Measurements from ENCODE around the gene MEGF11.

The MEGF11 gene

GRCh38 chr15:66085128-66085527, 168.4 kb downstream of the MEGF11 start:
- Histone ChIP-seq H3K4me3 (ENCODE audit: extremely low read depth, insufficient read depth, low read length, poor library complexity, severe bottlenecking) (no peak overlapping the region), H3K27ac (ENCODE audit: low read depth, low read length, severe bottlenecking) (no peak overlapping the region), H3K4me1 (ENCODE audit: control insufficient read depth, insufficient read depth, low read length, poor library complexity, severe bottlenecking) (no peaks in the 10 kb centered on the region), H3K9me3 (ENCODE audit: control insufficient read depth, low read length) (no peaks in the 10 kb centered on the region), H3K36me3 (ENCODE audit: control insufficient read depth, insufficient read depth, low read length) (no peaks in the 10 kb centered on the region)
- 76 to 79% methylated on average over 4 of the region's 6 CpGs for WGBS, 2 experiments (ENCODE audit: insufficient coverage in 2 of 2)

- H3K27ac ChIP-seq (ENCODE audit: low read depth, low read length, severe bottlenecking), result no peak overlapping the region
- H3K9me3 ChIP-seq (ENCODE audit: control insufficient read depth, low read length), result no peaks in the 10 kb centered on the region
- no peak overlapping the region for H3K4me3 ChIP-seq (ENCODE audit: extremely low read depth, insufficient read depth, low read length, poor library complexity, severe bottlenecking)
- 90 to 94% methylated on average over 8 to 10 of the region's 10 CpGs for WGBS, 2 experiments (ENCODE audit: insufficient coverage in 2 of 2)
- no peaks in the 10 kb centered on the region for H3K36me3 ChIP-seq (ENCODE audit: control insufficient read depth, insufficient read depth, low read length)
- H3K4me1 ChIP-seq (ENCODE audit: control insufficient read depth, insufficient read depth, low read length, poor library complexity, severe bottlenecking), result no peaks in the 10 kb centered on the region
Observed at GRCh38 chr15:66084704-66085103, 168.8 kb downstream of the MEGF11 start.

DNA sequence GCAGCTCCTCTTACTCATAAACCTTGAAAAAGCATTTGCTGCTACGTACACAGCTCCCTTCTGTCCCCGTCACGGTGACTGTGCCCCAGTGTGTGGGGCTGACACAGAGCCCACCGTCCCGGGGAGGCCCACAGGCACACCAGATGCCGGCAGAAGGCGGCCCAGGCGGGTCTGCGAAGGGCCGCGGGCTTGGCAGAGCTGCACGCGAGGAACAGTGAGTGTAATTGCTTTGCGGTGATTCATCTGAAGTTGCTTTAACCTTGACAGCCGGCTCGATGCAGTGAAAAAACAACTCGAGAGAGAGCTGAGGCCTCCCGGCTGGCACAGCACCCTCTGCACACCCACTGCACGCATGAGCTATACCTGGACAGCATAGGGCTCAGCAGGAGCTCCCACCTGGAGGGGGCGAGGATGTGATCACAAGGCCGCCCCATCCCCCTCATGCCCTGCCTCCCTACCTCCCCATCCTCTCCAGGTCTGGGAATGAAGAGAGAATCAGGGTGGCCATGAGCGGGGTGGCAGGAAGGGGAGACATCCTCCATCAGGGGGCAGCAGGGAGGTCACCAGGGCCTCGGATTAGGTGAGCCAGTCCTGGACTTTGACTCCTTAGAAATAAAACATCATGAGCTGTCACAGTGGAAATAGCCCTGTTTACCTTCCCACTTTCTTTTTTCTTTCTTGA, 172.7 kb downstream of the MEGF11 start:
- no peak overlapping the region for H3K4me3 ChIP-seq (ENCODE audit: extremely low read depth, insufficient read depth, low read length, poor library complexity, severe bottlenecking)
- H3K9me3 ChIP-seq (ENCODE audit: control insufficient read depth, low read length), result no peaks in the 10 kb centered on the region
- H3K27ac ChIP-seq (ENCODE audit: low read depth, low read length, severe bottlenecking), result no peak overlapping the region
- H3K4me1 ChIP-seq (ENCODE audit: control insufficient read depth, insufficient read depth, low read length, poor library complexity, severe bottlenecking), result no peaks in the 10 kb centered on the region
- WGBS, 2 experiments (ENCODE audit: insufficient coverage in 2 of 2), result 76 to 81% methylated on average over 15 to 20 of the region's 23 CpGs
- no peaks in the 10 kb centered on the region for H3K36me3 ChIP-seq (ENCODE audit: control insufficient read depth, insufficient read depth, low read length)

DNA sequence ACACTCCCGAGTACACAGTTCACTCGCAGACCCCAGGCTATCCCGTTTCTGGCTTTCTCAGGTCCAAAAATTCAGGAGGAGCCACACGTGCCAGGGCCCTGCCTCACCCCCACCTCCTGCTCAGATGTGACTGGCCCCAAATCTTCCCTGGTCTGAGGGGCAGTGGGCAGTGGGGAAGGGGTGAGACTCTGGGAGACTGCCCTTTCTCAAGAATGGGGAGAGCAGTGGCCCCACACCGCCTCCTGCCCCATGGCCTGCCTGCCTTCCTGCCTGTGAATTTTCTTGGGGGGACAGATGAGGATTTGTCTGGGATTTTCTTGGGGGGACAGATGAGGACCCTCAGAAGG, 174.6 kb downstream of the MEGF11 start:
- Histone ChIP-seq H3K9me3 (ENCODE audit: control insufficient read depth, low read length) (no peaks in the 10 kb centered on the region), H3K4me3 (ENCODE audit: extremely low read depth, insufficient read depth, low read length, poor library complexity, severe bottlenecking) (no peak overlapping the region), H3K27ac (ENCODE audit: low read depth, low read length, severe bottlenecking) (no peak overlapping the region), H3K36me3 (ENCODE audit: control insufficient read depth, insufficient read depth, low read length) (no peaks in the 10 kb centered on the region), H3K4me1 (ENCODE audit: control insufficient read depth, insufficient read depth, low read length, poor library complexity, severe bottlenecking) (no peaks in the 10 kb centered on the region)
- 66 to 74% methylated on average over 3 of the region's 5 CpGs for WGBS, 2 experiments (ENCODE audit: insufficient coverage in 2 of 2)

DNA sequence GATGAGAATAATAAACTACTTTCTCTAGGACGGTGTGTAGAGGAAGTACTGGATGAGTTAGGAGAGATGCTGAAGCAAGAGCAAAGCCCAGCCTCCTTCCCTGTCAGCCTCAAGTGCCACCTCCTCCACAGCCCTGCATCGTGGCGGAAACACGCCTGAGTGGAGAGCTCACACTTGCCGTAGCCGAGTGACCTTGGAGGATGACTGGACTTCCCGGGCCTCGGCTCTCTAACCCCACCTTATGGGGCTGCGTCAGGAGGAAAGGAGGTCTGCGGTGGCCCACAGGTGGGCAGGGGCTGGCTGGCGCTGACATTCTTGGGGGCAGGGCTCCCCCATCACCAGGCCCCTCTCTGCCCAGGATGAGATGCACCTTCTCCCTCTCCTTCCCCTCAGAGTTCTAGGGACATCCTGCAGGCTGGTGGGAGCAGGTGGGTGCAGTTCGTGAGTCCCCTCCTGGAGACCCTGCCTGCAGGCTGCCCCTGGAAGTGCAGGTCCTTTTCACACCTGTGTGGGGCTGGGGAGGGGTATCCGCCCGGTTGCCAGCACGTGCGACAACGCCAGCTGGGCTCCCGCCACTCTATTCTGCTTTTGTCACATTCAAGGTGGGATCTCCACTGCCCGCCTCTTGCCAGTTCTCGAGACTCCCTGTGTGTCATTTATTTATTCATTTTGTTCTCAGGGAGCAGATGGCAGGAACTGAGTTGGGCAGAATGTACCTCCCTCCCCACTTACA, 175.2 kb downstream of the MEGF11 start:
- Histone ChIP-seq H3K36me3 (ENCODE audit: control insufficient read depth, insufficient read depth, low read length) (no peaks in the 10 kb centered on the region), H3K9me3 (ENCODE audit: control insufficient read depth, low read length) (no peaks in the 10 kb centered on the region), H3K4me1 (ENCODE audit: control insufficient read depth, insufficient read depth, low read length, poor library complexity, severe bottlenecking) (peaks cover 2% of the 10 kb centered on the region), H3K27ac (ENCODE audit: low read depth, low read length, severe bottlenecking) (no peak overlapping the region), H3K4me3 (ENCODE audit: extremely low read depth, insufficient read depth, low read length, poor library complexity, severe bottlenecking) (no peak overlapping the region)
- 79 to 91% methylated on average over 15 to 16 of the region's 20 CpGs for WGBS, 2 experiments (ENCODE audit: insufficient coverage in 2 of 2)

DNA sequence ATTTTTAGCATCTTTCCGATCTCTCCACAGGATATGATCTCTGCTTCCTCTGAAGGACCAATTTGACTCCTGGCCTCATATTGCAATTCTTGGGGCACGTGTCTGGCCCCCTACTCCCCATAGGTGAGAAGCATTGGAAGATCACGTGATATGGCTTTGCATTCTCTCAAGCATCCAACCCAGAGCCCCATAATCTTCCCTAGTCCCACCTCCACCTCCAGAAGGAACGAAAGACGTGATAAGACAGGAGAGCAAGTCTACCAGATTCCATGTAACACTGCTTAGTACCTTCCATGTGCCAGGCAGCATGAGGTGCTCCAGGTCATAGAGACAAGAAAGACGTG, 176.3 kb downstream of the MEGF11 start:
- Histone ChIP-seq H3K4me1 (ENCODE audit: control insufficient read depth, insufficient read depth, low read length, poor library complexity, severe bottlenecking) (peaks cover 13% of the 10 kb centered on the region), H3K4me3 (ENCODE audit: extremely low read depth, insufficient read depth, low read length, poor library complexity, severe bottlenecking) (no peak overlapping the region), H3K27ac (ENCODE audit: low read depth, low read length, severe bottlenecking) (no peak overlapping the region), H3K36me3 (ENCODE audit: control insufficient read depth, insufficient read depth, low read length) (no peaks in the 10 kb centered on the region), H3K9me3 (ENCODE audit: control insufficient read depth, low read length) (no peaks in the 10 kb centered on the region)
- WGBS, 2 experiments (ENCODE audit: insufficient coverage in 2 of 2), result 77 to 100% methylated on average over 3 to 5 of the region's 6 CpGs

- H3K4me1 ChIP-seq (ENCODE audit: control insufficient read depth, insufficient read depth, low read length, poor library complexity, severe bottlenecking), result peaks cover 16% of the 10 kb centered on the region
- WGBS, 2 experiments (ENCODE audit: insufficient coverage in 2 of 2), result 89 to 90% methylated on average over 4 of the region's 4 CpGs
- H3K27ac ChIP-seq (ENCODE audit: low read depth, low read length, severe bottlenecking), result no peak overlapping the region
- no peaks in the 10 kb centered on the region for H3K9me3 ChIP-seq (ENCODE audit: control insufficient read depth, low read length)
- H3K4me3 ChIP-seq (ENCODE audit: extremely low read depth, insufficient read depth, low read length, poor library complexity, severe bottlenecking), result no peak overlapping the region
- no peaks in the 10 kb centered on the region for H3K36me3 ChIP-seq (ENCODE audit: control insufficient read depth, insufficient read depth, low read length)
Observed at GRCh38 chr15:66076591-66077319, 176.8 kb downstream of the MEGF11 start.

GRCh38 chr15:66075947-66076346, 177.6 kb downstream of the MEGF11 start:
- Histone ChIP-seq H3K4me1 (ENCODE audit: control insufficient read depth, insufficient read depth, low read length, poor library complexity, severe bottlenecking) (peaks cover 19% of the 10 kb centered on the region), H3K4me3 (ENCODE audit: extremely low read depth, insufficient read depth, low read length, poor library complexity, severe bottlenecking) (no peak overlapping the region), H3K36me3 (ENCODE audit: control insufficient read depth, insufficient read depth, low read length) (no peaks in the 10 kb centered on the region), H3K9me3 (ENCODE audit: control insufficient read depth, low read length) (no peaks in the 10 kb centered on the region), H3K27ac (ENCODE audit: low read depth, low read length, severe bottlenecking) (no peak overlapping the region)
- WGBS, 2 experiments (ENCODE audit: insufficient coverage in 2 of 2), result 100% methylated on average over 1 of the region's 1 CpG

DNA sequence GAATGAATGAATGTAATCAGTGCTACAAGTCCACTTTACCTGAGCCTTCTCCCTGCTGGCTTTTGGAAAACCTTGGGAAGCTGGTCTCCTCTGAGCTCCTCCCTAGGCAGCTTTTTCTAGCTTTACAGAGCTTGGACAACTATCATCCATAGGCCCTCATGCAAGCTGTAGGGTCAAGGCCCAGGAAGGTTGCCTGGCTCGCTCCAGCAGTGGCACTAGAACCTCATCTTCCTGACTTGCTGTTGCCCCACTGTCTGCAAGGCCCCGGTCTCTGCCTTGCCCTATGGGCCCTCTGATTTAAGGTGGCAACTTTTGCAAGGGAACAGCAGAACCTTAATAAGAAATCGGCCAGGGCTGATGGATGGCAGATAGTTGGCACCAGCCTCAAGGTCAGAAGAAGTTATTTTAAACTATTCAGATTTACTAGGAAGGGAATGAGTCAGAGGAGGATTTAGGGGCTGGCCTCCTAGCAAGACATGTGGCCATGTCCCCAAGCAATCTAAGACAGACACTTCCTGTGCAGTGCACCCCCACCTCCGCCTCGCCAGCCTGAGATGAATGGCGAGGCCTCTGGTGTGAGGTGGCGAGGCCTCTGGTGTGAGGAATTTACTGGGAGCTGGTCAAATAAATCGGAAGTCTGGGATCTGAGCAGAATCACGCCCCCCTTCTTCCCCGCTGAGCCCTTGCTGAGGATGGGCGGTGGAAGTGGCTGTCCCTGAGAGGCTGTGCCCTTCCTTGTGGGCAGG, 180.8 kb downstream of the MEGF11 start:
- H3K36me3 ChIP-seq (ENCODE audit: control insufficient read depth, insufficient read depth, low read length), result no peaks in the 10 kb centered on the region
- no peak overlapping the region for H3K4me3 ChIP-seq (ENCODE audit: extremely low read depth, insufficient read depth, low read length, poor library complexity, severe bottlenecking)
- H3K27ac ChIP-seq (ENCODE audit: low read depth, low read length, severe bottlenecking), result peak overlapping the region; percentile 32
- H3K4me1 ChIP-seq (ENCODE audit: control insufficient read depth, insufficient read depth, low read length, poor library complexity, severe bottlenecking), result peaks cover 19% of the 10 kb centered on the region
- WGBS, 2 experiments (ENCODE audit: insufficient coverage in 2 of 2), result 81 to 83% methylated on average over 7 to 8 of the region's 11 CpGs
- no peaks in the 10 kb centered on the region for H3K9me3 ChIP-seq (ENCODE audit: control insufficient read depth, low read length)

DNA sequence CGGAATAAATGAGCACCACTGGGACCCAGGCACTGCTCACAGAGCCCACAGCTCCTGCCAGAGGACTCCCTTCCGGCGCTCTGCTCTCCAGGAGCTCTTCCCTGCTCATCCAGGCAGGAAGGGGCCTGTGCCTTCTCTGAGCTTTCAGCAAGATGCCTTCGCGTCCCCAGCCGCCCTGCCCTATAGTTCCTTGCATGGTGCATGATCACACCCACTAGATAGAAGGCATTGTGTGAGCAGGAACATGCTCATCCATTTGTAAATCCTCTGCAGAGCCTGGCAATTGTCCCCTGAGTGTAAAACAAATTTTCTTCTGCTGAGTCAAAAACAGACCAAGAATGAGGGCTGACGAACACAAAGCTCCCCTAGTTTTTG, 181.6 kb downstream of the MEGF11 start:
- Histone ChIP-seq H3K36me3 (ENCODE audit: control insufficient read depth, insufficient read depth, low read length) (no peaks in the 10 kb centered on the region), H3K4me1 (ENCODE audit: control insufficient read depth, insufficient read depth, low read length, poor library complexity, severe bottlenecking) (peaks cover 19% of the 10 kb centered on the region), H3K4me3 (ENCODE audit: extremely low read depth, insufficient read depth, low read length, poor library complexity, severe bottlenecking) (no peak overlapping the region), H3K27ac (ENCODE audit: low read depth, low read length, severe bottlenecking) (no peak overlapping the region), H3K9me3 (ENCODE audit: control insufficient read depth, low read length) (no peaks in the 10 kb centered on the region)
- 68 to 80% methylated on average over 6 to 7 of the region's 7 CpGs for WGBS, 2 experiments (ENCODE audit: insufficient coverage in 2 of 2)

Data from mesodermal cell (in vitro differentiated cells).